SK-N-SH (cell line): ENCODE measurements around the gene KSR2. TPM values are rescaled to one million over a fixed set of nuclear protein-coding genes. Genes with fewer than 3 reads are reported as not detected.

Source experiments
- CTCF ChIA-PET: fragments of 300-600, 350-600 bp; formaldehyde crosslinking; extraction: SDS; loops from one replicate; lab custom pipeline; 2021; lab: Yijun Ruan, JAX
- POLR2A ChIA-PET: fragments of 350-600 bp; sonication (Branson Sonifier 250); formaldehyde crosslinking; extraction: SDS; loops from one replicate; lab custom pipeline; 2020; ENCODE audit warnings: antibody characterized with exemption, inconsistent platforms; lab: Yijun Ruan, JAX
- DNase-seq: peaks from one replicate; pipeline ENCODE4 v3.0.0; 2012
- H2AFZ ChIP-seq: fragments of 200-600 bp; sonication (generic); 2 replicates; pipeline ENCODE4 v1.8.1; 2016; ENCODE audit warnings: antibody characterized with exemption, mild to moderate bottlenecking, low read depth
- H3F3A ChIP-seq: fragments of 200-600 bp; sonication (generic); replicated peaks from 2 replicates; pipeline ENCODE3; 2016; ENCODE audit warnings: antibody characterized with exemption, mild to moderate bottlenecking; ENCODE audit not compliant: insufficient read depth
- H3K27ac ChIP-seq, 2 experiments: fragments of 200-500 bp in 1 of 2; fragments of 200-600 bp in 1 of 2; sonication (Bioruptor generic) in 1 of 2; sonication (generic), shearing (Covaris generic) in 1 of 2; 2 replicates each; pipeline versions ENCODE4 v1.5.1 to v1.6.1; 2014 to 2016; ENCODE audit warnings: low read depth in 2 of 2, inconsistent platforms in 1 of 2, low read length in 1 of 2, mild to moderate bottlenecking in 1 of 2, mixed read lengths in 1 of 2
- H3K27me3 ChIP-seq: fragments of 200-600 bp; sonication (generic), shearing (Covaris generic); 2 replicates; pipeline ENCODE4 v1.6.1; 2016; ENCODE audit warnings: mixed run types; ENCODE audit not compliant: insufficient read depth
- H3K36me3 ChIP-seq, 2 experiments: fragments of 200-500 bp in 1 of 2; fragments of 200-600 bp in 1 of 2; sonication (Bioruptor generic) in 1 of 2; sonication (generic) in 1 of 2; replicated peaks in 1 of 2; 2 replicates each; pipeline versions ENCODE3 to v1.5.1; 2014 to 2016; ENCODE audit warnings: low read length in 1 of 2, mild to moderate bottlenecking in 1 of 2; ENCODE audit not compliant: insufficient read depth in 2 of 2, control insufficient read depth in 1 of 2
- H3K4me1 ChIP-seq, 2 experiments: fragments of 200-500 bp in 1 of 2; fragments of 200-600 bp in 1 of 2; sonication (Bioruptor generic) in 1 of 2; sonication (generic), shearing (Covaris generic) in 1 of 2; 2 replicates each; pipeline versions ENCODE4 v1.5.1 to v1.6.1; 2014 to 2016; ENCODE audit warnings: low read depth in 1 of 2, low read length in 1 of 2, mixed run types in 1 of 2; ENCODE audit not compliant: insufficient read depth in 2 of 2, control insufficient read depth in 1 of 2
- H3K4me2 ChIP-seq: fragments of 200-600 bp; sonication (generic), shearing (Covaris generic); 2 replicates; pipeline ENCODE4 v1.6.1; 2017; ENCODE audit warnings: mixed run types
- H3K4me3 ChIP-seq, 2 experiments: fragments of 200-500 bp in 1 of 2; fragments of 200-600 bp in 1 of 2; sonication (Bioruptor generic) in 1 of 2; sonication (generic), shearing (Covaris generic) in 1 of 2; 2 replicates each; pipeline versions ENCODE4 v1.5.1 to v1.8.1; 2014 to 2016; ENCODE audit warnings: low read depth in 2 of 2, inconsistent platforms in 1 of 2, low read length in 1 of 2, mild to moderate bottlenecking in 1 of 2, mixed read lengths in 1 of 2, moderate library complexity in 1 of 2
- H3K79me2 ChIP-seq: fragments of 200-600 bp; sonication (generic); 2 replicates; pipeline ENCODE4 v1.8.1; 2017; ENCODE audit warnings: mild to moderate bottlenecking; ENCODE audit not compliant: insufficient read depth
- H3K9ac ChIP-seq: fragments of 200-600 bp; sonication (generic); 2 replicates; pipeline ENCODE4 v1.6.1; 2017; ENCODE audit warnings: mixed run types
- H3K9me2 ChIP-seq: fragments of 200-600 bp; sonication (generic); 2 replicates; pipeline ENCODE4 v1.6.1; 2017; ENCODE audit warnings: mixed run types
- H3K9me3 ChIP-seq: fragments of 200-600 bp; sonication (generic); 2 replicates; pipeline ENCODE4 v1.6.1; 2017; ENCODE audit warnings: mixed run types, mild to moderate bottlenecking, moderate library complexity
- H4K20me1 ChIP-seq: fragments of 200-600 bp; sonication (generic); 2 replicates; pipeline ENCODE4 v1.6.1; 2017; ENCODE audit warnings: mild to moderate bottlenecking, mixed run types; ENCODE audit not compliant: insufficient read depth
- ELF1 ChIP-seq: IDR thresholded peaks from 2 replicates; pipeline ENCODE4 v1.4.0; 2012
- EZH2phosphoT487 ChIP-seq: fragments of 200-600 bp; sonication (generic); IDR thresholded peaks from 2 replicates; pipeline ENCODE4 v1.6.1; 2017; ENCODE audit warnings: low read depth, mixed run types, mild to moderate bottlenecking, antibody characterized with exemption, moderate library complexity, borderline replicate concordance
- JUND ChIP-seq: IDR thresholded peaks from 2 replicates; pipeline ENCODE4 v1.4.0; 2012
- MEF2A ChIP-seq: IDR thresholded peaks from 2 replicates; pipeline ENCODE4 v1.4.0; 2012; ENCODE audit warnings: low read depth, borderline replicate concordance
- MXI1 ChIP-seq: IDR thresholded peaks from 2 replicates; pipeline ENCODE4 v1.6.1; 2012; ENCODE audit warnings: mild to moderate bottlenecking, low read depth, low read length, improper control_type of control experiment
- NFIC ChIP-seq: IDR thresholded peaks from 2 replicates; pipeline ENCODE4 v1.4.0; 2012; ENCODE audit warnings: borderline replicate concordance
- NRF1 ChIP-seq: IDR thresholded peaks from 2 replicates; pipeline ENCODE4 v1.6.1; 2012; ENCODE audit warnings: low read depth, mild to moderate bottlenecking, low read length
- POLR2AphosphoS5 ChIP-seq: IDR thresholded peaks from 2 replicates; pipeline ENCODE4 v1.6.1; 2012; ENCODE audit warnings: low read depth, low read length
- RAD21 ChIP-seq: IDR thresholded peaks from 2 replicates; pipeline ENCODE4 v1.6.1; 2012; ENCODE audit warnings: mild to moderate bottlenecking, low read length
- RCOR1 ChIP-seq: fragments of 150-350 bp; IDR thresholded peaks from 2 replicates; pipeline ENCODE4 v1.6.1; 2017; ENCODE audit warnings: antibody characterized with exemption, low read length
- RFX5 ChIP-seq: IDR thresholded peaks from 2 replicates; pipeline ENCODE4 v1.6.1; 2012; ENCODE audit warnings: mild to moderate bottlenecking, improper control_type of control experiment, low read length
- RXRA ChIP-seq: IDR thresholded peaks from 2 replicates; pipeline ENCODE4 v1.4.0; 2012; ENCODE audit warnings: low read depth, mild to moderate bottlenecking, borderline replicate concordance
- SMC3 ChIP-seq: IDR thresholded peaks from 2 replicates; pipeline ENCODE4 v1.6.1; 2012; ENCODE audit warnings: low read depth, low read length, improper control_type of control experiment
- TAF1 ChIP-seq: IDR thresholded peaks from 2 replicates; pipeline ENCODE4 v1.6.1; 2012; ENCODE audit warnings: low read depth, mild to moderate bottlenecking, low read length, moderate library complexity, borderline replicate concordance
- TEAD4 ChIP-seq: IDR thresholded peaks from 2 replicates; pipeline ENCODE4 v1.4.0; 2012; ENCODE audit warnings: mild to moderate bottlenecking, borderline replicate concordance; ENCODE audit not compliant: insufficient read depth
- WGBS: methylation state at CpG from one replicate; pipeline ENCODE4 v1.1.6; 2017; ENCODE audit warnings: low lambda C conversion rate; 5-methylcytosine and 5-hydroxymethylcytosine counted together
- polyA plus RNA-seq, 3 experiments: library from polyadenylated mRNA; depleted of rRNA; stranded (reverse); fragments of >200 nt; gene quantifications; 2 replicates each; pipeline ENCODE4 v1.2.3, GENCODE V29; 2012
- TF ChIP-seq, protein P1 (sequence below): IDR thresholded peaks from 2 replicates; pipeline ENCODE4; 2012
- TF ChIP-seq, protein P2 (sequence below): IDR thresholded peaks from 2 replicates; pipeline ENCODE4 v1.6.1; 2012; ENCODE audit warnings: mild to moderate bottlenecking, low read depth, low read length, moderate library complexity
- TF ChIP-seq, protein P3 (sequence below): fragments of 200-600 bp; sonication (generic); IDR thresholded peaks from 2 replicates; pipeline ENCODE4 v1.6.1; 2017; ENCODE audit warnings: antibody characterized with exemption, mild to moderate bottlenecking, moderate library complexity

The KSR2 gene
- polyA plus RNA-seq, 1 of the 3 experiments (the other 2 are of a cell fraction): 0.12 TPM

DNA sequence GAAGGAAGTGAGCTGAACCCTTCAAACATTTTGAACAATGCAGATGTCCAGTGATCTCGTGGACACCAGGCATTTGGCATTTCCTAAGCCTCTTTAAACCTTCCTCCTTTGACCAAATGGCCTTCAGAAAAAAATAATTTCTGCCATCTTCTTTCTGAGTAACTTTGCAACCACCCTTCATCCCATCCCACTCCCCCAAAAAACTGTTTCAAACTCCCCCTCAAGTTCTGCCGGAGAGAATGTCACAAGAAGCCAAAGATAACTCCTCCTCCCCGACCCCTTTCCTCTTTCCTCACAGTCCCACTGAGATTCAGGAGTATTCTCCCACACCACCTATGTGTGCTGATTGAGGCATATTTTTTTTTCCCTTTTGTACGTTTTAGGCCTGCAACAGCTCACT lies 1.7 kb downstream of the KSR2 start:
- H4K20me1 ChIP-seq: no peaks in the 10 kb centered on the region
- no peaks in the 10 kb centered on the region for H3K9me3 ChIP-seq
- peaks cover 0 to 3% of the 10 kb centered on the region in 2 experiments; a peak in 1 of 4 replicates for H3K4me1 ChIP-seq
- H3K9ac ChIP-seq: no peak overlapping the region
- peaks cover 4% of the 10 kb centered on the region; the same call in 1 of the 2 replicates for H3K27me3 ChIP-seq
- no peak overlapping the region for H2AFZ ChIP-seq
- no peaks in the 10 kb centered on the region for H3K9me2 ChIP-seq
- no peak for DNase-seq
- no peaks in the 10 kb centered on the region for H3K79me2 ChIP-seq
- TF ChIP-seq, protein P1, sequence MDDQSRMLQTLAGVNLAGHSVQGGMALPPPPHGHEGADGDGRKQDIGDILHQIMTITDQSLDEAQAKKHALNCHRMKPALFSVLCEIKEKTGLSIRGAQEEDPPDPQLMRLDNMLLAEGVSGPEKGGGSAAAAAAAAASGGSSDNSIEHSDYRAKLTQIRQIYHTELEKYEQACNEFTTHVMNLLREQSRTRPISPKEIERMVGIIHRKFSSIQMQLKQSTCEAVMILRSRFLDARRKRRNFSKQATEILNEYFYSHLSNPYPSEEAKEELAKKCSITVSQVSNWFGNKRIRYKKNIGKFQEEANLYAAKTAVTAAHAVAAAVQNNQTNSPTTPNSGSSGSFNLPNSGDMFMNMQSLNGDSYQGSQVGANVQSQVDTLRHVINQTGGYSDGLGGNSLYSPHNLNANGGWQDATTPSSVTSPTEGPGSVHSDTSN: no peak
- TF ChIP-seq RAD21 (no peak), RCOR1 (no peak), JUND (no peak), SMC3 (no peak), RFX5 (no peak), MEF2A (no peak), TAF1 (no peak), EZH2phosphoT487 (no peak), NRF1 (no peak), TEAD4 (no peak), POLR2AphosphoS5 (no peak)
- TF ChIP-seq, protein P2, sequence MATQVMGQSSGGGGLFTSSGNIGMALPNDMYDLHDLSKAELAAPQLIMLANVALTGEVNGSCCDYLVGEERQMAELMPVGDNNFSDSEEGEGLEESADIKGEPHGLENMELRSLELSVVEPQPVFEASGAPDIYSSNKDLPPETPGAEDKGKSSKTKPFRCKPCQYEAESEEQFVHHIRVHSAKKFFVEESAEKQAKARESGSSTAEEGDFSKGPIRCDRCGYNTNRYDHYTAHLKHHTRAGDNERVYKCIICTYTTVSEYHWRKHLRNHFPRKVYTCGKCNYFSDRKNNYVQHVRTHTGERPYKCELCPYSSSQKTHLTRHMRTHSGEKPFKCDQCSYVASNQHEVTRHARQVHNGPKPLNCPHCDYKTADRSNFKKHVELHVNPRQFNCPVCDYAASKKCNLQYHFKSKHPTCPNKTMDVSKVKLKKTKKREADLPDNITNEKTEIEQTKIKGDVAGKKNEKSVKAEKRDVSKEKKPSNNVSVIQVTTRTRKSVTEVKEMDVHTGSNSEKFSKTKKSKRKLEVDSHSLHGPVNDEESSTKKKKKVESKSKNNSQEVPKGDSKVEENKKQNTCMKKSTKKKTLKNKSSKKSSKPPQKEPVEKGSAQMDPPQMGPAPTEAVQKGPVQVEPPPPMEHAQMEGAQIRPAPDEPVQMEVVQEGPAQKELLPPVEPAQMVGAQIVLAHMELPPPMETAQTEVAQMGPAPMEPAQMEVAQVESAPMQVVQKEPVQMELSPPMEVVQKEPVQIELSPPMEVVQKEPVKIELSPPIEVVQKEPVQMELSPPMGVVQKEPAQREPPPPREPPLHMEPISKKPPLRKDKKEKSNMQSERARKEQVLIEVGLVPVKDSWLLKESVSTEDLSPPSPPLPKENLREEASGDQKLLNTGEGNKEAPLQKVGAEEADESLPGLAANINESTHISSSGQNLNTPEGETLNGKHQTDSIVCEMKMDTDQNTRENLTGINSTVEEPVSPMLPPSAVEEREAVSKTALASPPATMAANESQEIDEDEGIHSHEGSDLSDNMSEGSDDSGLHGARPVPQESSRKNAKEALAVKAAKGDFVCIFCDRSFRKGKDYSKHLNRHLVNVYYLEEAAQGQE: no peak
- ChIA-PET CTCF (interaction anchor here (1.0 kb wide), 1 partner anchor 89 kb away, joined by 3 read pairs; no protein-coding TSS in a partner anchor), POLR2A (no interaction called here)
- no peak overlapping the region for H3K27ac ChIP-seq
- H3K4me2 ChIP-seq: no peak overlapping the region
- H3F3A ChIP-seq: no peaks in the 10 kb centered on the region
- no peak overlapping the region for H3K4me3 ChIP-seq
- WGBS: 37% methylated on average over 4 of the region's 4 CpGs
- H3K36me3 ChIP-seq: no peaks in the 10 kb centered on the region

DNA sequence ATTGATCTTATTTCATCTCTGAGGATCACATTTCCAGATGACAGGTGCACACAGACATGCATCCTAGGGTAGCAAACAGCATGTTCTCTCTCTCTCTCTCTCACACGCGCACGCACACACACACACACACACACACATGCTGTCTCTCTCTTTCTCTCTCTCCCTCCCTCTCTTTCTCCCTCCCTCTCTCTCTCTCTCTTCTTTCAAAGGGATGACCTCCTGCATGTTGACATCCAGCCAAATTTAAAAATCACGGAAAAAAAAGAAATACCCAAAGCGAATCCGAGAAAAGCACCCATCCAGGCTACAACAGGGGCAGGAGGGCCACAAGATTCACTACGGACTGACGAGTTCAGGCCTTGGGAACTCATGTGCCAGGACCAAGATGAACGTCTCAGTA lies 2.3 kb downstream of the KSR2 start:
- Histone ChIP-seq H3K36me3 (no peaks in the 10 kb centered on the region), H3K4me3 (no peak overlapping the region), H2AFZ (no peak overlapping the region), H3K4me1 (peaks cover 0 to 3% of the 10 kb centered on the region in 2 experiments; a peak in 1 of 4 replicates), H3K27me3 (peaks cover 4% of the 10 kb centered on the region; the same call in 1 of the 2 replicates), H4K20me1 (no peaks in the 10 kb centered on the region), H3K79me2 (no peaks in the 10 kb centered on the region), H3K4me2 (no peak overlapping the region), H3K9me2 (no peaks in the 10 kb centered on the region), H3K9me3 (no peaks in the 10 kb centered on the region), H3K9ac (no peak overlapping the region), H3F3A (no peaks in the 10 kb centered on the region), H3K27ac (no peak overlapping the region)
- ChIA-PET CTCF (interaction anchor here (1.0 to 1.3 kb wide), 2 partner anchors 10 to 89 kb away, joined by 3 read pairs; no protein-coding TSS in a partner anchor), POLR2A (no interaction called here)
- 39% methylated on average over 9 of the region's 9 CpGs for WGBS
- DNase-seq: no peak
- TF ChIP-seq JUND (no peak), SMC3 (no peak), MXI1 (no peak), ELF1 (no peak), TAF1 (no peak), RXRA (no peak), NRF1 (no peak), NFIC (no peak)
- TF ChIP-seq, protein P3, sequence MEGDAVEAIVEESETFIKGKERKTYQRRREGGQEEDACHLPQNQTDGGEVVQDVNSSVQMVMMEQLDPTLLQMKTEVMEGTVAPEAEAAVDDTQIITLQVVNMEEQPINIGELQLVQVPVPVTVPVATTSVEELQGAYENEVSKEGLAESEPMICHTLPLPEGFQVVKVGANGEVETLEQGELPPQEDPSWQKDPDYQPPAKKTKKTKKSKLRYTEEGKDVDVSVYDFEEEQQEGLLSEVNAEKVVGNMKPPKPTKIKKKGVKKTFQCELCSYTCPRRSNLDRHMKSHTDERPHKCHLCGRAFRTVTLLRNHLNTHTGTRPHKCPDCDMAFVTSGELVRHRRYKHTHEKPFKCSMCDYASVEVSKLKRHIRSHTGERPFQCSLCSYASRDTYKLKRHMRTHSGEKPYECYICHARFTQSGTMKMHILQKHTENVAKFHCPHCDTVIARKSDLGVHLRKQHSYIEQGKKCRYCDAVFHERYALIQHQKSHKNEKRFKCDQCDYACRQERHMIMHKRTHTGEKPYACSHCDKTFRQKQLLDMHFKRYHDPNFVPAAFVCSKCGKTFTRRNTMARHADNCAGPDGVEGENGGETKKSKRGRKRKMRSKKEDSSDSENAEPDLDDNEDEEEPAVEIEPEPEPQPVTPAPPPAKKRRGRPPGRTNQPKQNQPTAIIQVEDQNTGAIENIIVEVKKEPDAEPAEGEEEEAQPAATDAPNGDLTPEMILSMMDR: no peak
- TF ChIP-seq, protein P1: no peak
